Ishikawa (cell line): Measurements from ENCODE around the gene COL16A1.

Experiments
- CEBPB ChIP-seq: IDR thresholded peaks from 2 replicates; pipeline ENCODE4 v1.6.1; 2012
- CREB1 ChIP-seq: IDR thresholded peaks from 2 replicates; pipeline ENCODE4 v1.6.1; 2012; ENCODE audit warnings: low read depth
- EGR1 ChIP-seq: IDR thresholded peaks from 2 replicates; pipeline ENCODE4 v1.6.1; 2012
- EP300 ChIP-seq: IDR thresholded peaks from 2 replicates; pipeline ENCODE4 v1.6.1; 2012; ENCODE audit warnings: borderline replicate concordance
- FOXM1 ChIP-seq: IDR thresholded peaks from 2 replicates; pipeline ENCODE4 v1.6.1; 2012; ENCODE audit warnings: low read depth, borderline replicate concordance
- RAD21 ChIP-seq: IDR thresholded peaks from 2 replicates; pipeline ENCODE4 v1.6.1; 2012; ENCODE audit warnings: low read depth
- REST ChIP-seq: IDR thresholded peaks from 2 replicates; pipeline ENCODE4 v1.6.1; 2012; ENCODE audit warnings: low read depth, mild to moderate bottlenecking
- TAF1 ChIP-seq: IDR thresholded peaks from 2 replicates; pipeline ENCODE4 v1.6.1; 2012; ENCODE audit warnings: low read depth, mild to moderate bottlenecking
- TCF12 ChIP-seq: IDR thresholded peaks from 2 replicates; pipeline ENCODE4 v1.6.1; 2012; ENCODE audit warnings: low read depth
- TEAD4 ChIP-seq: IDR thresholded peaks from 2 replicates; pipeline ENCODE4 v1.6.1; 2012
- YY1 ChIP-seq: IDR thresholded peaks from 2 replicates; pipeline ENCODE4 v1.6.1; 2012; ENCODE audit warnings: low read depth
- ZBTB7A ChIP-seq: IDR thresholded peaks from 2 replicates; pipeline ENCODE4 v1.6.1; 2012; ENCODE audit warnings: low read depth
- TF ChIP-seq, protein P1 (sequence below): IDR thresholded peaks from 2 replicates; pipeline ENCODE4 v1.6.1; 2012

DNA sequence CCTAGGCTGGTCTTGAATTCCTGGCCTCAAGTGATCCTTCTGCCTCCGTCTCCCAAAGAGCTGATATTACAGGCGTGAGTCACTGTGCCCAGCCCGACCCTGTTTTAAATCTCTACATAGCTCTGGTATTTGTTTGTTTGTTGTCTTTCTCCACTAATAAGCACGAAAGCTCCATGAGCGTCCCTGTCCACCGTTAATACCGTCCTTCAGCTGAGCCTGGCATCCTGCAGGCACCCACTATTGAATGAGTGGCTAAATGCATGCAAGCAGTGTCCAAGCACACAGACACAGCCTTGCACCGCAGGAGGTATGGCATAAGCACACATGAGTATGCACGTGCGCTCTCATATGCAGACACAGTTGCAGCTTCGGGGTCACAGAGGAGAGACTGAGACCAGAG is 4.5 kb upstream of the COL16A1 start:
- TF ChIP-seq YY1 (no peak), REST (no peak), TEAD4 (no peak), RAD21 (no peak), ZBTB7A (no peak), CREB1 (no peak), EP300 (no peak), CEBPB (no peak), FOXM1 (no peak), TCF12 (no peak), EGR1 (no peak), TAF1 (no peak)
- TF ChIP-seq, protein P1, sequence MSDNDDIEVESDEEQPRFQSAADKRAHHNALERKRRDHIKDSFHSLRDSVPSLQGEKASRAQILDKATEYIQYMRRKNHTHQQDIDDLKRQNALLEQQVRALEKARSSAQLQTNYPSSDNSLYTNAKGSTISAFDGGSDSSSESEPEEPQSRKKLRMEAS, result no peak
